GM20000 (cell line): ENCODE data around the gene SOX18.

Source experiments
- DNase-seq: peaks from one replicate; pipeline ENCODE4 v3.0.0; 2012; ENCODE audit warnings: low spot score
- TF ChIP-seq, protein P1 (sequence below): IDR thresholded peaks from 2 replicates; pipeline ENCODE4 v1.5.1; 2012; ENCODE audit warnings: mild to moderate bottlenecking, control low read depth; ENCODE audit errors: extremely low read depth, missing control alignments

Gene SOX18

DNA sequence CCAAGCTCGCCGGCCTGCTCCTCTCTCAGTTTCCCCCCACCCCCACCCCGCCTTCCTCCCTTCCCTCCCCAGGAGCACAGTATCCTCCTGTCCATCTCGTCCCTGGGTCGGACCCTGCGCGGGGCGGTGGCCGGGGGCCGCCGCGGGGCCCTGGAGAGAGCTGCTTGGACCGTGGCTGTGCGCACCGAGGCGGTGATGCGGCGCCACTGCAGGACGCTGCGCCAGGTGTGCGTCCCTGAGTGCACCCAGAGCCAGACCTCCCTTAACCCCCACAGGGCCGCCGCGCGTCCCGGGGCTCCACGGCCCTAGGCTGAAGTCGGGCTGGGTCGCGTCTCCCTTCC lies 11.2 kb downstream of the SOX18 start:
- DNase-seq, result no peak
- TF ChIP-seq, protein P1, sequence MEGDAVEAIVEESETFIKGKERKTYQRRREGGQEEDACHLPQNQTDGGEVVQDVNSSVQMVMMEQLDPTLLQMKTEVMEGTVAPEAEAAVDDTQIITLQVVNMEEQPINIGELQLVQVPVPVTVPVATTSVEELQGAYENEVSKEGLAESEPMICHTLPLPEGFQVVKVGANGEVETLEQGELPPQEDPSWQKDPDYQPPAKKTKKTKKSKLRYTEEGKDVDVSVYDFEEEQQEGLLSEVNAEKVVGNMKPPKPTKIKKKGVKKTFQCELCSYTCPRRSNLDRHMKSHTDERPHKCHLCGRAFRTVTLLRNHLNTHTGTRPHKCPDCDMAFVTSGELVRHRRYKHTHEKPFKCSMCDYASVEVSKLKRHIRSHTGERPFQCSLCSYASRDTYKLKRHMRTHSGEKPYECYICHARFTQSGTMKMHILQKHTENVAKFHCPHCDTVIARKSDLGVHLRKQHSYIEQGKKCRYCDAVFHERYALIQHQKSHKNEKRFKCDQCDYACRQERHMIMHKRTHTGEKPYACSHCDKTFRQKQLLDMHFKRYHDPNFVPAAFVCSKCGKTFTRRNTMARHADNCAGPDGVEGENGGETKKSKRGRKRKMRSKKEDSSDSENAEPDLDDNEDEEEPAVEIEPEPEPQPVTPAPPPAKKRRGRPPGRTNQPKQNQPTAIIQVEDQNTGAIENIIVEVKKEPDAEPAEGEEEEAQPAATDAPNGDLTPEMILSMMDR, result no peak

DNA sequence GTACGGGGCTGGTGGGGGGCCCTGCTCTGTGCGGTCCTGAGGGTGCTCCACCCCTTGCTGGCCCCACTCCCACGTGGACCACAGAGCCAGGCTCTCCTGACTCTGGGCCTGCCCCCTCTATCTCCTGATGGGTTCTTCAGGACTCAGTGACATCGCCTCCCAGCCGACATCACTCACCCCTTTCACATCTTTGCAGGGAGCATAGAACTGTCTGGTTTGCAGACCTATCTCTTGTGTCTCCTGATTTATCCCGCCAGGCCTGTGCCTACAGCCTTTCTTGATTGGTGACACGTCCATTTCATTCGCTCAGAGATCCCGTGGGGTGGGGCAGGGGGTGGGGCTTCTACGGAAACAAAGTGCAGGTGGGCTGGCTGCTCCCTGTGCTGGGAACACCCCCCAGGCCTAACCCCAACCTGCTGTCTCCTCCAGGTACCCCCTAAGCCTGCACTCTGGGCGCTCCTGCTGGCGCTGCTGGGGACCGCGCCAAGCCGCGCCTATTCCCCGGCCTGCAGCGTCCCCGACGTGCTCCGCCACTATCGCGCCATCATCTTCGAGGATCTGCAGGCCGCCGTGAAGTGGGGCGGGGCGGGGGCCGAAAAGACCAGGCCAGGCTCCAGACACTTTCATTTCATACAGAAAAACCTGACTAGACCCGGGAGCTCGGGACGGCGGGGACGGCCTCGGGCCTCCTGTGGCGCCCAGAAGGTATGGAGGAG lies 11.8 kb downstream of the SOX18 start:
- TF ChIP-seq, protein P1, result no peak
- DNase-seq, result peak; percentile 76

DNA sequence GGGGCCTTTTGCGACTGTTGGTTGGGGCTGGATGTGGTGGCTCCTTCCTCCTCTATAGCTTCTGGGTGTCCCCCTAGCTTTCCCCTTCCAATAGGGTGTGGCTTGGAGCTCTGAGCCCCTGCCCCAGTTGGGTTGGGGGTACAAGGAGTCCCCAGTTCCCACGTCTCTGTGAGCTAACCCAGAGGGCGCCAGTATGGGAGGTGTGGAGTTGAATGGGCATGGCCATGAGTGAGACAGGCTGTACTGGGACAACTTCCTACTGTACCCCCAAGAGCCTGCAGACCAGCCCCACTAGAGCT lies 12.3 kb downstream of the SOX18 start:
- no peak for DNase-seq
- TF ChIP-seq, protein P1, result no peak

DNA sequence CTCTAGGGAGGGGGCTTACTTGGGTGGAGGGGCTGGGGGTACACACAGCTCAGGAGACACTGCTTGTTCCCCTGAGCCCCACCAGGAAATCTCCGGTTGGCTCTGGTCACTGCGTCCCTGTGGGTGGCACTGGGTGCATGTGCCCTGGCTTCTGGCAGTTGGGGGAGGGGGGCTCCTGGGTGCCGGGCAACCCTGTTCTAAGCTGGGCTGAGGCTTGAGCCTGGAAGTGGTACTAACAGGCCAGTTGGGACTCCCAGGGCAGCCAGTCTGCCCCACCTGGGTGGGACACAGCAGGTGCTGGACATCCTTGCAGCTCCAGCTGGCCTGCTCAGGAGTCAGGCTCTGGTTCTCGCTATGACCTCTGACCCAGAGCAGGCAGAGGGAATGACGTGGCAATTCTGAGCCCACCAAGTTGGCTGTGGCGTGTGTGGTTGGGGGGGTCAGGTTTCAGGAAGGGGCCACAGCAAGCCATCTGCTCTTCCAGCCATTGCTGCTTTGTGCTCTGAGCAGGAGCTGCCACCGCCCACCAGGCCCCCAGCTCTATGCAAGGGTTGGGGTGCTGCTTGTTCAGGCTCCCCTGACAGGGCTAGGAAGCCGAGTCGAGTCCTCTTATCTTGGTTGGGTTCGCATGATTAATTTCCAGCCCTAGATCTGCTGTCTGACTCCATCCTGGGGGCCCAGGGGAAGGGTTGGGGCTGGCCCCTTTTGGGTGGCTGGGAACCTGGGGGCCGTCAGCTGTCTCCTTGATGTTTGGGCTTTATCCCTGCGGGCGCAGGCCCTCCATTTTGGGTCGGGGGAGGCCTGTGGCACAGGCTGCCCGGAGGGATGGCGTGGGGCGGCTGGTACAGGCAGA lies 12.9 kb downstream of the SOX18 start:
- DNase-seq, result no peak
- TF ChIP-seq, protein P1, result no peak

DNA sequence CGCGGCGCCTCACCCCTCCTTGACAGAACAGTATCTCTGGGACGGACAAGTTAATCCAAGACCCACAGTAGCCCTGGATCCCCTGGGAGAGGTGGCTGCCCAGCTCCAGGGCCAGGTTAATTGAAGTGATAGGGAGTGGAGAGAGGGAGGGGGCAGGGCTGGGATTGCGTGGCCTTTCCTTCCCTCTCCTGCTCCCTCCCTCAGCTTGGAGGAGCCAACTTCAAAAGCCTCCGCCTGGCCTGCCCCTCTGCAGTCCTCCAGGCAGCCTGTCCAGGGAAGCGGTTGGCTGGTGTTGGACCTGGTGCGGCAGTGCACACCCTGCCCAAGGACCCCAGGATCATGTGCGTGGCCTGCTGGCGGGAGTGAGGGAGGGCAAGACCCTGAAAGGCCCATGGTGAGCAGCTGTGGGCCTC lies 13.5 kb downstream of the SOX18 start, which contains the start of gene C20orf204:
Gene C20orf204, plus strand, starts transcription at position 250 of the 413 bp plus-strand sequence. Its CDS starts 142 bp downstream, at position 392.
- DNase-seq, result no peak

DNA sequence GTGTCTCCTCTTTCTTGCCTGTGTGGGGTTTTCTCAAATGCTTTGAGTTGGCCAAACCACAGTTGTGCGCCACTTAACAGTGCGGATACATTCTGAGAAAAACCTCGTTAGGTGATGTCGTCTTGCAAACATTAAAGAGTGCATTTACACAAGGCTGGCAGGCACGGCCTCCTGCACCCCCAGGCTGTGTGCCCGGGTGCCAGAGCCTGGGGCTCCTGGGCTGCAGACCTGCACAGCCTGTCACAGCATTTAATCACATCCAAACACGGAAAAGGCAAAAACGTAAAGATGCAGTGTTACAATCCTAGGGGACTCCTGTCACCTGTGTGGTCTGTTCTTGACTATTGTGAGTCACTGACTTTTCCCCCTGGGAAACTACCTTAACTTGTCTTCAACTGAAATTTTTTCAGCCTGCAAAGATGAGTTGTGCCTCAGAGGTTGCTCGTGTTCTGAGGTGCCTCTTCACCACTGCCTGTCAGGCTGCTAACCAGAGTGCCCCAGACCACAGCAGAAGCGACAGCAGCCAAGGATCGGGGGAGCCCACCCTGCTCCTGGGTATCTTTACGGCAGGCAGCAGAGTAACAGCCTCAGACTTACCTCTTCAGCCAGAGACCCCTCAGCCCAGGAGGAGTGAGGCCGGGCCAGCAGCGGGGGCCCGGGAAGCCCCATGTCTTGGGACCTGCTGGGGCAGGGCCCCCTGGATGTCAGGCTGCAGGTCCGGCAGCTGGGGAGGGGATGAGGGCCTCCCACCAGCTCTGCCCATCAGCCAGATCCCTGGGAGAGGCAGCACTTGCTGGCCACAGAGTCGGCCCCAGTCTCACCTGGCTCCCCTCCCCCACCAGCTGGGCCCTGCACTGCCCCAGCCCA lies 14.1 kb downstream of the SOX18 start:
- peak; percentile 66 for DNase-seq
- TF ChIP-seq, protein P1, result no peak

More for the DNA sequence above, 13.5 kb downstream of the SOX18 start, which contains the start of gene C20orf204:
- TF ChIP-seq, protein P1, result no peak
